Activated naive CD8-positive, alpha-beta T cell (primary cell): Measurements from ENCODE around the gene NAV2.

Experiments
- H3K27ac Mint-ChIP-seq: one replicate; pipeline ENCODE4 v1.8.0; 2021; ENCODE audit warnings: mixed read lengths
- H3K27me3 Mint-ChIP-seq: one replicate; pipeline ENCODE4 v1.8.0; 2021; ENCODE audit warnings: mixed read lengths
- H3K36me3 Mint-ChIP-seq: one replicate; pipeline ENCODE4 v1.8.0; 2021; ENCODE audit warnings: mixed read lengths
- H3K4me1 Mint-ChIP-seq: one replicate; pipeline ENCODE4 v1.8.0; 2021; ENCODE audit warnings: low read depth, mixed read lengths
- H3K4me3 Mint-ChIP-seq: one replicate; pipeline ENCODE4 v1.8.0; 2021; ENCODE audit warnings: mild to moderate bottlenecking, mixed read lengths
- H3K9me3 Mint-ChIP-seq: one replicate; pipeline ENCODE4 v1.8.0; 2021; ENCODE audit warnings: low read depth, mixed read lengths

Gene NAV2

GRCh38 chr11:19786644-19787043 is 74.0 kb downstream of the NAV2 start:
- H3K36me3 Mint-ChIP-seq, result no peaks in the 10 kb centered on the region
- H3K4me1 Mint-ChIP-seq, result no peaks in the 10 kb centered on the region
- H3K4me3 Mint-ChIP-seq, result no peak overlapping the region
- no peaks in the 10 kb centered on the region for H3K9me3 Mint-ChIP-seq
- H3K27me3 Mint-ChIP-seq, result peaks cover 5% of the 10 kb centered on the region
- no peak overlapping the region for H3K27ac Mint-ChIP-seq

DNA sequence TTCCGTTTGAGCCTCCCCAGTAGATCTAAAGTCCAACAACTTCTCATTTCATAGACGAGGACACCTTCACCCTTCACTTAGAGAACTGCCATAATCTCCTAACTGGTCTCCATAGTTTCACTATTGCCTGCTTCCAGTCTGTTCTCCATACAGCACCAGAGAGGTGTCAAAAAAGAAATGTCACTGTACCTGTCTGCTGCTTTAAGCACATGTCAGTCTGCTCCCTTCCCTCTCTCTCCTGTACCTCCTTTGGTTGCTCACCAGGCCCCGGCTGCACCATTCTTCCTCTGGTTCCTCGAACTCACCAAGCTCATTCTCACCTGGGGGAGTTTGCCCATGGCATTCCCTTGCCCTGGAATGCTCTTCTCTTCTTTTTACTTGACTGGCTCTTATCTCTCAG is 75.8 kb downstream of the NAV2 start:
- no peaks in the 10 kb centered on the region for H3K9me3 Mint-ChIP-seq
- peaks cover 5% of the 10 kb centered on the region for H3K27me3 Mint-ChIP-seq
- no peaks in the 10 kb centered on the region for H3K4me1 Mint-ChIP-seq
- no peak overlapping the region for H3K27ac Mint-ChIP-seq
- no peaks in the 10 kb centered on the region for H3K36me3 Mint-ChIP-seq
- H3K4me3 Mint-ChIP-seq, result no peak overlapping the region

DNA sequence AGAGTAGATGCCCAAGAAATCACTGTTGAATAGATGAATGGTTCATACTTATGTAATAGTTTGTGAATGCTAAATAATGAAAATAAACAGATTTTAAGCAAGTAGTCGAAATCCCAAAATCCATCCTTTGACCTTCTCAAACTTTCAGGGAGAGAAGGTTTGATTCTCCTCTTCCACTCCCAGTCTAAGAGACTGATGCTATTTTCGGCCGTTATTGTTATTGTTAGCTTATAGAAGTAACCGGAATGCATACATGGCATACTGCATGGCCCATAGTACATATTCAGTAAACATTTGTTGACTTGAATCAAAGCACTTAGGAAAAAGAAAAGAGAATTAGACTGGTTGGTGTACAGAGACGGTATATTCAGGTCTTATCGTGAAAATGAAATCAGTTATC is 76.6 kb downstream of the NAV2 start:
- H3K36me3 Mint-ChIP-seq, result no peaks in the 10 kb centered on the region
- no peaks in the 10 kb centered on the region for H3K4me1 Mint-ChIP-seq
- H3K27ac Mint-ChIP-seq, result no peak overlapping the region
- H3K4me3 Mint-ChIP-seq, result no peak overlapping the region
- H3K9me3 Mint-ChIP-seq, result no peaks in the 10 kb centered on the region
- H3K27me3 Mint-ChIP-seq, result peaks cover 5% of the 10 kb centered on the region

DNA sequence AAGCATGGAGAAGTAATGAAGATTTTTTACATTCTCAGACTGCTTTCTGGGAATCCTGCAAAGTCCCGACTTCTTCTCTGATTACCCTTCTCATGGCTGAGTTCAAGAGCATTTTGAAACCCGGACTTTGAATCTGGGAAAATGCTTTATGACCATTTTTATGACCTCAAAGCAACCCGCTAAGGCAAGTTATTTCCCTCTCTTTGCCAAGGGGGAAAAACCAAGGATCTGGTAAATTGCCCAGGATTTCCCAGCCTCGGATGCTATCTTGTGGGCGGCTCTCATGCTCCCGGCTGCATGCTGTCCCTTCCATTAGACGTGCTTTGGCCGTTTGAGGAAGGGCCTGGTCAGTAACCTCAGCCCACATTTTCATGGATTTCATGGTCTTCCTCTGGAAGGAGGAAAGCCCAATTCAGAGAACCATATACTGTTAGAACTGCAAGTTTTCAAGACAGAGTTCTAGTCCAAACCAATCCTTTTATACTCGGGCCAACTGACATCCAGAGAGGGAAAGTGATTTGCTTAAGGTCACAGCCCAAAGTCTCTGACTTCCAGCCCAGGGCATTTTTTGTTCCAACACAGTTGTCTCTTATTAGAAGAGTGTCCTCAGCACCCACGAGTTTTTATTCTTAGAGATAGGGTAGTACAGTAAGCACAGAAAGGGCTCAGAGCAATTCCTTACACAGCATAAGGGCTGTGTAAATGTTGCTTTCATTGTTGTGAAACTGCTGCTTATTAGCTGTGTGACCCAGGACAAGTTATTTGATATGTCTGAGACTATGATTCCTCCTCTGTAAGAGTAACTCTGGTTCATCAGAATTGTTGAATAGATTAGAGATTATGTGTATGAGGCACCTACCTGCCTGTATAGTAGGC is 77.4 kb downstream of the NAV2 start:
- no peaks in the 10 kb centered on the region for H3K36me3 Mint-ChIP-seq
- no peaks in the 10 kb centered on the region for H3K4me1 Mint-ChIP-seq
- H3K27ac Mint-ChIP-seq, result no peak overlapping the region
- H3K4me3 Mint-ChIP-seq, result no peak overlapping the region
- H3K27me3 Mint-ChIP-seq, result peaks cover 2% of the 10 kb centered on the region
- H3K9me3 Mint-ChIP-seq, result no peaks in the 10 kb centered on the region

GRCh38 chr11:19790831-19791552 is 78.4 kb downstream of the NAV2 start:
- H3K27ac Mint-ChIP-seq, result no peak overlapping the region
- H3K36me3 Mint-ChIP-seq, result no peaks in the 10 kb centered on the region
- H3K9me3 Mint-ChIP-seq, result no peaks in the 10 kb centered on the region
- no peaks in the 10 kb centered on the region for H3K4me1 Mint-ChIP-seq
- H3K27me3 Mint-ChIP-seq, result peaks cover 2% of the 10 kb centered on the region
- no peak overlapping the region for H3K4me3 Mint-ChIP-seq

DNA sequence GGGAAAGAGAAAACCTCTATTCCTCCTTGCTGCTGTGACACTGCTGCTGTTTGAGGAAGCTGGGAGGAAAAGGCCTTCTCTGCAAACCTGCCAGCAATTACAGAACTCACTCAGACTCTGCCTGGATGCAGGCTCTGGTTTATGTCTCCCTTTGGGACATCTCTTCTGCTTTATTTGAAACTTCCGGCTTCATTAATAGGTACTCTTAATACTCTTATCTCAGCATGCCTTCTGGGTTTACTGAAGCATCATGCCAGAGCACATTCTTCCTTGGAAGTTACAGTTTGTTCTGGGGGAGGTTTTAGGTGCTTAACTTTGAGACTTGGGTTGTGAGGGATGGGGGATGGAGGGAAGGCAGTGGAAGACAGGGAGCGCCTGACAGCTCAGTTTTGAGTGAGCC is 79.9 kb downstream of the NAV2 start:
- Mint-ChIP-seq H3K27me3 (peaks cover 2% of the 10 kb centered on the region), H3K4me1 (no peaks in the 10 kb centered on the region), H3K27ac (no peak overlapping the region), H3K4me3 (no peak overlapping the region), H3K36me3 (no peaks in the 10 kb centered on the region), H3K9me3 (no peaks in the 10 kb centered on the region)

GRCh38 chr11:19793326-19793725 is 80.7 kb downstream of the NAV2 start:
- Mint-ChIP-seq H3K4me1 (no peaks in the 10 kb centered on the region), H3K4me3 (no peak overlapping the region), H3K27me3 (peaks cover 2% of the 10 kb centered on the region), H3K27ac (no peak overlapping the region), H3K9me3 (no peaks in the 10 kb centered on the region), H3K36me3 (no peaks in the 10 kb centered on the region)

- no peaks in the 10 kb centered on the region for H3K4me1 Mint-ChIP-seq
- H3K27me3 Mint-ChIP-seq, result peaks cover 2% of the 10 kb centered on the region
- no peaks in the 10 kb centered on the region for H3K9me3 Mint-ChIP-seq
- H3K27ac Mint-ChIP-seq, result no peak overlapping the region
- no peaks in the 10 kb centered on the region for H3K36me3 Mint-ChIP-seq
- H3K4me3 Mint-ChIP-seq, result no peak overlapping the region
Observed at GRCh38 chr11:19794161-19794560, 81.5 kb downstream of the NAV2 start.

DNA sequence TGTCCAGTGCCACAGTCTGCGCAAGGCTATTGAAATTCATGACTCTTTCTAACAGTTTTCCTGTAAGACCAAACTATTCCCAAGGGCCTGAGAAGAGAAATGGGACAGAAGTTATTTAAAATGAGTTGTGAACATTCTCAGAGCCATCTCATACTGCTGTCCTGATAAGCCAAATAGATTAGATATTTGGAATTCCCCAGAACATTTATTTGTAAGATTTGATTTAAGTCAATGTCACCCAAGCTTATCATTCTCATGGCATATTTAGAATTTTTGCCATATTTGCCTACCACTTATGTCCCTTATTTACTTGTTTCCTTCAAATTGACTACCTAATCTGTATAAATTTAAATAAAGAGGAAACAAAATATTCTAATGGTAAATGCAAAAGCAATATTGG is 82.4 kb downstream of the NAV2 start:
- Mint-ChIP-seq H3K27me3 (no peaks in the 10 kb centered on the region), H3K36me3 (no peaks in the 10 kb centered on the region)

GRCh38 chr11:19800162-19800561 is 87.5 kb downstream of the NAV2 start:
- Mint-ChIP-seq H3K27ac (no peak overlapping the region), H3K4me1 (no peaks in the 10 kb centered on the region), H3K36me3 (no peaks in the 10 kb centered on the region), H3K27me3 (no peaks in the 10 kb centered on the region), H3K4me3 (no peak overlapping the region), H3K9me3 (no peaks in the 10 kb centered on the region)

More for the DNA sequence above, 82.4 kb downstream of the NAV2 start:
- Mint-ChIP-seq H3K9me3 (no peaks in the 10 kb centered on the region), H3K4me3 (no peak overlapping the region), H3K4me1 (no peaks in the 10 kb centered on the region), H3K27ac (no peak overlapping the region)

DNA sequence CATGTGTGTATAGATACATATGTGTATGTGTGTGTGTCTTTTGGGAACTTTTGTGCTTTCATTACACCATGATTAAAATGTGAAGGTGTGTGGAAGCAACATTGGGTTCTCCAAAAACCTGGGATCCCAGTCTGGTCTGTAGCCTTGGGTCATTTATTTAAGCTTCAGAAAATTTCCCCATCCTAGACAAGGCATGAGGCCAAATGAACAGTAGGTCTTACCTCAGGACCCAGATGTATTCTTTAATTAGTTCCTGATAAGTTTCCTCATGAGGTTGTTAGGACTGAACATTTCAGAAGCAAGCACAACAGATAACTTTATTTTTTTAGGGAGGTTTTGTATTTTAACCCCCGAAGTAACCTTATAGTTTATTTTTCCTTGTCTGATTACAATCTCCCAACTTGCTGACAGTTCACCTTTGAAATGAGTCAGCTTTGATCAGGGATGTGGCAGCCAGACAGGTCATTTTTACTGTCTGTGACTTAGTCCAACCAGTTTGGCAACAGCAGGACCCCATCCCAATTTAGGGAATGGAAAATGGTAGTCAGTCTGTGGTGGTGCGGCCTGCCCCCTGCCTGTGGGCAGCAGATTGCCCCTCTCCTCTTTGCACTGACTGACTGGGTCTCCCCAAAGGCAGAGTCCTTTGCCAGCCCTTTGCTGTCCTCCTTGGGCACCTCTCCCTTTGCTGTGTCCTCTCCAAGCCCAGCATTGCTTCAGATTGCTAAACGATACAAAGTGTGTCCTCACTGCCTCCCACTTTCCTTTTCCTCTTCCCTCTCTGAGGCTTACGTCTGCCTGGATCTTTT is 88.3 kb downstream of the NAV2 start:
- Mint-ChIP-seq H3K36me3 (no peaks in the 10 kb centered on the region), H3K27me3 (no peaks in the 10 kb centered on the region), H3K4me3 (no peak overlapping the region), H3K4me1 (no peaks in the 10 kb centered on the region), H3K27ac (no peak overlapping the region), H3K9me3 (no peaks in the 10 kb centered on the region)

DNA sequence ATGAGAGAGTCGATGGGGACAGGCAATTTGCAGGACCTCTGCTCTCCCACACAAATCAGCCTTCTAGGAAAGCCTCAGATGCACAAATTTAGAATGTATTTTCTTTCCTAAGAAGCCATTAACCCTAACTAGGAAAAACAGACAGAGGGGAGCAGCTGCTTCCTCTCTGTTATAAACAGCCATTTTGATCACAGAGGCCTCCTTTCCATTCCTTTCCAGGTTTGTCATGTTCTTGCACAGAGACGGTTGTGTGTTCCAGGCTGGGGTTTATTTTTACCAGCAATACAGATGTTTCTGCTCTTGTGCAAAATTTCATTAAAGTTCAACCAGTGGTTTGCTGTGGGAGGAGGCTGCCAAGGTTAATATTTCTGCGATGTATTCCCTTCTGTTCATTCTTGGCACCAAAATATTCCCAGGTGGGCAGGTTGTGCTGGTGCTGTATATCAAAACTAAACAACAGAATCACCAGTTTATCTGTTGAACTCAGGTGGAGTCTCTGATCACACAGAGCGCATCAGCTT is 90.2 kb downstream of the NAV2 start:
- Mint-ChIP-seq H3K27ac (no peak overlapping the region), H3K9me3 (no peaks in the 10 kb centered on the region), H3K27me3 (no peaks in the 10 kb centered on the region), H3K36me3 (no peaks in the 10 kb centered on the region), H3K4me1 (no peaks in the 10 kb centered on the region), H3K4me3 (no peak overlapping the region)

DNA sequence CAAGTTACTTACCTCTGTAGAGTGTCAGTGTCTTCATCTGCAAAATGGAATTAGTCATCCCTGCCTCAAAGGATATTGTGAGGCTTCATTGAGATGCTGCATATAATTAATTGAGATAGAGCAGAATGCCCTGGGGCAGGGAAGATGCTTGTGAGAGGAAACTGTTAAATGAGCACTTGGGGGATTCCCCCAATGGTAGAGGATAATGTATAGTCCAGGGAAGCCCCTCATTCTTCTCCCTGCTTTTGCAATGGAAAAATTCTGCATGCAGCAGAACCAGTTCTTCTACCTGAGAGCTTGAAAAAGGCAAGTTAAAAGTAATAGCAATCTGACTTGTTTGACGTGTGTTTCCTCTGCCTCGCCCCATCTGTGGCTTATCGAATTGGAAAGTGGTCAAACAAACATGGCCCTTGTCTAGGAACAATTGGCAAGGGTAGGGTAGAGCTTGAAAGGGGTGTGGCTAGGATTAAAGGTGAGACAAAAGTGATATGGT is 90.9 kb downstream of the NAV2 start:
- H3K4me3 Mint-ChIP-seq, result no peak overlapping the region
- H3K27ac Mint-ChIP-seq, result no peak overlapping the region
- no peaks in the 10 kb centered on the region for H3K27me3 Mint-ChIP-seq
- H3K4me1 Mint-ChIP-seq, result no peaks in the 10 kb centered on the region
- H3K36me3 Mint-ChIP-seq, result no peaks in the 10 kb centered on the region
- H3K9me3 Mint-ChIP-seq, result no peaks in the 10 kb centered on the region

- Mint-ChIP-seq H3K9me3 (no peaks in the 10 kb centered on the region), H3K27ac (no peak overlapping the region), H3K4me3 (no peak overlapping the region), H3K4me1 (no peaks in the 10 kb centered on the region), H3K27me3 (no peaks in the 10 kb centered on the region), H3K36me3 (no peaks in the 10 kb centered on the region)
Observed at GRCh38 chr11:19805376-19805775, 92.7 kb downstream of the NAV2 start.

DNA sequence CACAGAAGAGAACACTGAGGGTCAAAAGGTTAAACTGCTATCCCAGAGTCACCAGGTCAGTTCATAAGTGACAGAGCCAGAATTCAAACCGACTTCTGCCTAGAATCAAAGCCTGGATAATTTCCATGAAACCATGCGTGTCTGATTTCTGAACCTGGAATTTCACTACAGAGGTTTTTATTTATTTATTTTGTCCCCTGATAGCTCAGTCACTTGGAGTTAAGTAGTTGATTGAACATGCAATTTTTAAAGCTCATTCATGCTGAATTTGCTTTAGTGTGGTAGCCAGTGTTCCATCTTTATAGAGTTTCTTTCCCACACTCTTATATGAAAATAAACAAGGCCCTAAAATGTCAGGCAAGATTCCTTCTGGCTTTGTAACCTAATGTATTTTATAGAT is 93.2 kb downstream of the NAV2 start:
- no peaks in the 10 kb centered on the region for H3K27me3 Mint-ChIP-seq
- no peaks in the 10 kb centered on the region for H3K4me1 Mint-ChIP-seq

More for the DNA sequence above, 93.2 kb downstream of the NAV2 start:
- Mint-ChIP-seq H3K9me3 (no peaks in the 10 kb centered on the region), H3K4me3 (no peak overlapping the region), H3K36me3 (no peaks in the 10 kb centered on the region), H3K27ac (no peak overlapping the region)
